Caki2 (cell line): Measurements from ENCODE around the gene DLEC1. TPM values are rescaled to one million over a fixed set of nuclear protein-coding genes. Genes with fewer than 3 reads are reported as not detected.

Experiments
- DNase-seq: peaks from one replicate; pipeline ENCODE4 v3.0.0-alpha.2; 2015; ENCODE audit warnings: low read depth
- in situ Hi-C: cut with HindIII; loops from 2 replicates; pipeline ENCODE4 v1.10.0; 2016; ENCODE audit warnings: low sequenced_read_pairs, low pct_unique_long_range_greater_than_20kb, mixed read lengths
- total RNA-seq: library from RNA; depleted of rRNA; stranded (reverse); fragments of >200 nt; shearing (Covaris generic); gene quantifications from 2 replicates; pipeline ENCODE4 v1.2.3, GENCODE V29; 2014; ENCODE audit warnings: low replicate concordance

DLEC1 gene
- total RNA-seq, 1 experiment from 2014 or later: not detected

- in situ Hi-C loops: no loop called here
- DNase-seq: no peak
Observed at GRCh38 chr3:38016410-38016809, 22.6 kb upstream of the DLEC1 start.

- in situ Hi-C loops: no loop called here
Observed at GRCh38 chr3:38016847-38017444, 22.1 kb upstream of the DLEC1 start.

DNA sequence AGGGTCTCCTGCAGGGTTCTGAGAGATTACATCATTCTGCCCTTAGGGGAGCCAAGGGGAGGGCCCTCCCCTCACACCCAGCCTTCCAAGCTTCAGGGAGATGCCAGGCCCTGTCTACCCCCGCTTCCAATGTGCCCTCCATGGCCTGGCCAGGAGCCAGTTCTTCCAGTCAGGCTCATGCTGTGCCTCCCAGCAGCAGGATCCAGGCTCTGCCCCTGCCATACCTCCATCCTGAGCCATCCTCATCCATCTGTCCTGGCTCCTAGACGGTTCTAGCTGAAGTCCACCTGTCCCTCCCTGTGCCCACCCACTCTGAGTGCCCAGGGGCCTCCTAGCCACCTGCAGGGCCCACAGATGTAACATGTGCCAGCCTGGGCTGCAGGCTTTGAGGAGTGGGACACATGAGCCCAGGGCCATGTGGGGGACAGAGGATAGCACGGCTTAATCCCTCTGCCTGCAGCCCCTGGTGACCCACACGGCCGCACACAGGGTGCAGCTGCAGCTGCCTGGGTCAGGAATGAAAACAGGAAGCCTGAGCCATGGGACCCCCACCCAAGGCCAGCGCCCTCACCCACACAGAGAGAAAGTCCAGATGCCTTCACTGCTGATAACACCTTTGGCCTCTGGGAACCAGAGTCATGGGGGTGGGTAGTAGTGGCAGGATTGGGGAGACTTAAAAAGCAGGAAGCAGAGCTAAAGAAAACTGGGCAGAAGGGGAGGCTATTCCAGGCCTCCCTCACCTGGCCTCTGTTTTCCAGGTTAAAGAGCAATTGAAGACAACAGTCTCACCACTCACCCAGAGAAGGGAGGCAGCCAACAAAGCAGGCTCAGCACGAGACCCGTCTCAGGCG is 21.3 kb upstream of the DLEC1 start:
- no peak for DNase-seq
- in situ Hi-C loops: no loop called here

More at GRCh38 chr3:38016847-38017444, 22.1 kb upstream of the DLEC1 start:
- DNase-seq: no peak

- DNase-seq: no peak
- in situ Hi-C loops: no loop called here
Observed at GRCh38 chr3:38018296-38019266, 20.4 kb upstream of the DLEC1 start.

DNA sequence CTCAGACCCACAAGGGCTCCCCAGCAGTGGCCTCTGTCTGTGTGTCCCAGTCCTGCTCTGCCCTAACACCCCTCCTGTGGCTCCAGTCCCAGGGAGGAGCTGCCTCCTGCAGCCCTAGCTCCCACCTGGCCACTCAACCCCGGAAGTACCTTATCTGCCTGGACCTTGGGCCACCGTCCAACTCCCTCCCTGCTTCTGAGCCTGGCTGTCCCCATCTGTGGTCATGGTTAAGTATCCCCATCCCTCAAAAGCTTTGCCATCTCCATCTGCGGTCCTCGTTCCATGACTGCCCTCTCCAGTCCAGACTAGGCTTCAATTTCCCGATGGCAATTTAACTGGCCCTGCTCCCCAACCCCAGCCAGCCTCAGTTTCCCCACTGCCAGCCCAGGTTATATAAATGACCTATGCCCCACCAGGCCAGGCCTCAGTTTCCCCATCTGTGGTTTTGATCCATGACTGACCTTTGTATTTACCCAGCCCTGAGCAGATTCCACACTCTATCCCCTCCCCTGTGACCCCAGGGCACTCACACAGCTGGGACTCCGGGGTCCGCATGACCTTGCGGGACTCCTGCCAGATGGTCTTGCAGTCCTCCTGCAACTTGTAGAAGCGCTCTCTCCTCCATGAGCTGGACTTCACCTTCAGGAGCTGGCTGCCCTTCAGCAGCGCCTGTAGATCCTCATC is 19.2 kb upstream of the DLEC1 start:
- no peak for DNase-seq
- in situ Hi-C loops: no loop called here

GRCh38 chr3:38020342-38020726 is 18.7 kb upstream of the DLEC1 start:
- DNase-seq: no peak
- in situ Hi-C loops: no loop called here

GRCh38 chr3:38021196-38021595 is 17.8 kb upstream of the DLEC1 start:
- DNase-seq: no peak
- in situ Hi-C loops: no loop called here

DNA sequence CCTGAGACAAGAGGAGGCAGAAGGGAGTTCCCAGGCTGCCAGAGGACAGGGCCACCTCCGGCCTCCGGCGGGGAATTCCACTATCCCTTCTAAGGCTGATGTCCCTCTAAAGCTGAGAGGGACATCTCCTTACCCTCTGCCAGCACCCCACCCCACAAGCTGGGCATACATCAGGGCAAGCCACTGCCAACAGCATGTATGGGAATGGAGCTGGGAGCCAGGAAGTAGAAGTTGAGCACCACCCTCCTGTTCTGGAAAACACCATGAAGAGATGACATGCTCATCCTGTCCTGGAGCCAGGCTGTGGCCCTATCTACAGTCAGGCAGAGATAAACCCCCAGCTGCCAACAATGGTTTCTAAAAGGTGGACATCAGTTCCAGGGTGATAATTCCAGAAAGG is 16.7 kb upstream of the DLEC1 start:
- in situ Hi-C loops: no loop called here
- no peak for DNase-seq

GRCh38 chr3:38022896-38023709 is 15.9 kb upstream of the DLEC1 start:
- no peak for DNase-seq
- in situ Hi-C loops: no loop called here

GRCh38 chr3:38026856-38027255 is 12.2 kb upstream of the DLEC1 start:
- no peak for DNase-seq
- in situ Hi-C loops: no loop called here

DNA sequence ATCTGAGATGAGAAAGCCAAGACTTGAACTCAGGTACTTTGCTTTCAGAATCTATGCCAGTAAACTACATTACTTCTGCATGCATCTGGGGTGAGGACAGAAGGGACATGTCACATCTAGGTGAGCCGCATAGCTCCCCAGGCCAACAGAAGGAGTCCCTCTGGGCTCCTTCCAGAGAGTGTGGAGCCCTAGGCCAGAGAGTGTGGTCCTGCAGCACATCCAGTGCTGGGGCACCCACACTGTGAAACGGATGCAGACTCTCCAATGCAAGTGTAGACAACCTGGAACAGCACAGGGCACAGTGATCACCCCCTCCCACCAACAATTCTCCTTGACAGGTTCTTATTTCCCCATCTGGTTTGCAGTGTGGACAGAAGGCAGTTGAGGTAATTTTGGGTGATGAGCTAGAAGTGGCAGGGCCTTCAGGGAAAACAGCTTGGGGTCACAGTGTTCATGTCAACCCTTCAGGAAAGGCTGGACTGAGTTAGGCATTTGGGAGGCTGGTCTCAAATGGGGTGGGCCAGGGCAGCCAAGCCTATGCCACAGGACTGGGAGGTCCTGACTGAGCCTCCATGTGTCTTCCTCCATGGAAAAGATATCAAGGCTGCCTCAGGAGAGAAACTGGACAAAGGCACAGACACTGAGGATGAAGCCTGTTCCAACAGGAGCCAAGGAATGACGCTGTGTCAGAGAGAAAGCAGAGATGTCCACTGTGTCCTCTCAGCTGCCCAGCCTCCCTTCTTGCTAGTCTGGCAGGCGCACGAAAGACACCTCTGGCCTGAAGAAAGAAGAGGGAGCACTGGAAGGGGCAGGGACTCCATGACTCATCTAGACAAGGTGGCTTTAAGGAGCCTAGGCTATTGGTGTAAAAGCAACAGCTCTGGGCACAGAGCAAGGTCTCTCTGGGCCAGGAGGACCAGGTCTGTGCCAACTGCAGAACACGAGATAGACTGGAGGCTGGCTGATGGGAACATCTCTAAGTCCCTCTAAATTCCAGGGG is 11.2 kb upstream of the DLEC1 start:
- no peak for DNase-seq
- in situ Hi-C loops: no loop called here

DNA sequence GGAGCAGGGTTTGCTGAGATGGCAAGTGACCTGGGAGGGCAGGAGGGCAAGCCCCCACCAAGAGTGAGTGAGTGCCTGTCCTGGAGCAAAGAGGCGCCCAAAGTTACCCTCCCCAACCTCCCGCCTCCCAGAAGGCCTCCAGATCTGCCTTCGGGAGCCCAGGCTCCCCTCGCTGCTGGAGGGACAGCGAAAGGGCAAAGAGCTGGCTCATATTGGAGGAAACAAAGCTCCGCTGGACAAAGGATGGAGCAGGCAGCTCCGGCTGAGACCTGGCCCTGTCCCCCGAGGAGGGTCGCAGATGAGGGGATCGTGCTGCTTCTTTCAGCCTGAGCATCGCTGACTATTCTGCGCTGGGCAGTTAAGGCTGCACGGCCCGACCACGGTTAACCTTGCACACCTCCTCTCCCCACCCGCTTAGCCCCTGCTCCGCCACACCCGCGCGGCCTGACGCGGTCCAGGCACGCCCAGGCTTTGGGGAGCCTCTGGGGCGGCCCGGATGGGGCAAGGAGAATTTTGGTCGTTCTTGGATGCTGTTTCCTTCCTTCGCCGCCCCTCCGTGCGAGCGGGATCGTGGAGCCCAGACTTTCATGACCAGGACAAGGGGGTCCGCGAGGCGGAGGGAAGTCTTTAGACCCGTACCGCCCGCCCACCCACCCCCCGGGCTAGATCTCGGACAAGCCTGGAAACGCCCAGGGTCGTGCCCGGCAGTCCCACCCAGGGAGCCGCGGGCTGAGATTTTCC is 10.2 kb upstream of the DLEC1 start:
- in situ Hi-C loops: no loop called here
- no peak for DNase-seq

GRCh38 chr3:38029400-38030125 is 9.4 kb upstream of the DLEC1 start, which contains the start of gene PLCD1:
Gene PLCD1, minus strand, starts transcription at chr3:38029642. Its CDS starts 103 bp downstream, at chr3:38029539.
- DNase-seq: no peak
- in situ Hi-C loops: no loop called here

GRCh38 chr3:38030126-38031021 is 8.6 kb upstream of the DLEC1 start:
- in situ Hi-C loops: no loop called here
- DNase-seq: no peak
